Activated T-helper 1 cell treated with anti-CD3 and anti-CD28 coated beads, Interleukin-2, amount 50 U/mL, for 16 hours (primary cell): ENCODE data around the gene CSHL1.
"Not testable (repeated sequence)": the region's sequence is repeated elsewhere in the genome, so short reads cannot be mapped to it uniquely, and the experiment has no call there.

ENCODE experiments used
- DNase-seq, 2 donors: peaks; one replicate each; pipeline ENCODE4 v3.0.0-alpha.2; 2020; ENCODE audit warnings: low read depth in 1 of 2, low spot score in 1 of 2

The CSHL1 gene

DNA sequence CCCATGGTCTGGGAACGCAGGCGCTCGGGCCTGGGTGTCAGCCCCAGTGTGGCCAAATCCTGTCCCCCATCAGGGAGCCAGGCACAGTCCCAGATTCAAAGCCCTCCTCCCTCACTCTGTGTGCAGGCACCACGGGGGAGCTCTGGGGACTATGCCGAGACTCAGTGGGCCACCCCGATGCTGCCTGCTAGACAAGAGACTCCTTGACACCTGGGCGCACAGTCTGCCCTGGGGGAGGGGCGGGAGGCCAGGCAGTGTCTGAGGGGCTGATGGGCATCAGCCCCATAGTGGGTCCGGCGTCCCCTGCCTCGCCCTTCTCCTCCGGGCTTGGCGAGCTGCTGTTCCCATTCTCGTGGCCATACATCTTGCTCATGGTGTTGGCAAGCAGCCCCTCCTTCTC is 29.5 kb upstream of the CSHL1 start:
- DNase-seq, result no peak

DNA sequence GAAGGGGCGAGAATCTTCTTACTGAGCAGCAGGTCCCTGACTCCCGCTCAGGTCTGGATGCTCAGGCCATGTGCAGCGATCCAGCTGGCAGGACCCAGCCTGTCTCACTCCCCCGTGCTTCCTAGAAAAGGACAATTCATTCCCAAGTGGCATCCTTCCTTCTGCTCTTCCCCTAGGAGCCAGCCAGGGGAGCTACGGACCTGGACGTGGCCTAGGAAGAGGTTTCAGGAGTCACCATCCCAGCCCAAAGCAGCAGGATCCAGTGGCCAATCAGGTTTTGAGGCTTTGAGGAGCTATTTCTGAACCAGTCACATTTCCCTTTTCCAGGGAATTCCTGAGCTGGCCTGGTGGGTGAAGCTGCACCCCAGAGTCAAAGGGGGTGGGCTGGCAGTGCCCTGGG is 28.8 kb upstream of the CSHL1 start:
- DNase-seq, result no peak

DNA sequence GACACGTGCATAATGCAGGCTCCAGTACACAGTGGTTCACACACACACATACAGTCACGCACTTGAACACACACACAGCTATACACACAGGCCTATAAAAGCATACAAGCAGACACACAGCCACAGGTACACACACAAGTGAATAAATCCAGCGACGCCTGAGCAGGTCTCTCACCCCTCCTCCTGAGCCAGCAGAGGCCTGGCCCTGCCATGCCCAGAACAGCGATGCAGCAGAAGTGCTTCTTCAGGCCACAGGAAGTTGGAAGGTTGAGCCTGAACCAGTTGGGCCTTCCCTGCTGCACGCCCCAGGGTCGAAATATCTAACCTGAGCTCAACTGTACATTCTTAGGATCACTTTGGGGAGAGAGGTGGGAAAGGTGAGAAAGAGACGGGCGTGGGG is 28.3 kb upstream of the CSHL1 start:
- no peak for DNase-seq

DNA sequence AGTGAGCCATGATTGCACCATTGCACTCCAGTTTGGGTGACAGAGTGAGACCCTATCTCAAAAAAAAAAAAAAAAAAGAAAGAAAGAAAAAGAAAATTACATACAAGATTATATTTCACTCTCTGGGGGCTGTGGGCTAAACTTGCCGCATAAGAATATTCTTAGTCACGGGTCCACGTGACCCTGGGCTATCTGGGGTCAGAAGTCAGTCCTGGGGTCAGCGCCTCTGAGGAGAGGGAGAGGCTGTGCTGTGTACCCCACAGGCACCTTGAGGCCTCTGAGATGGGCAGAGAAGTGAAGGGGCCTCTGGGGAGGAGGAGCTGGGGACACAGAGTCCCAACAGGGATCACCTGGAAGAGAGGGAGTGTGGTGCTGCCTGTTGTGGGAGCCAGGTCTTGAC is 26.9 kb upstream of the CSHL1 start:
- no peak for DNase-seq

DNA sequence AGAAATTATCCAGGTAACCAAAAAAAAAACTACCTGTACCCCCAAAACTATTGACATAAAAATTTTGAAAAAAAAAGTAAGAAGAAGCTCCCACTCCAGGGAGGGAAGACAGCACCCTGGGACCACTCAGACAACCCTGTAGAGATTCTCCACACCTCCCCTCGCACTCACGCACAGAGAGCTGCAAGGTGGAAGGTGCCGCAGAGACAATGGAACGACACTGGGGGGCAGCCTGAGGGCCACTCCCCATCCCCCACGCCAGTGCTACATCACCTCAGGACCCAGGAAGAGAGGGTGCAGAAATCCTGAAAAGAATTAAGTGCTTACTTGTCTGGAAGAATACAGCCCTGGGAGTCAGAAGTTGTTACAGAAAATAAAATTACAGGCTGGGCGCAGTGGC is 26.3 kb upstream of the CSHL1 start:
- no peak for DNase-seq

DNA sequence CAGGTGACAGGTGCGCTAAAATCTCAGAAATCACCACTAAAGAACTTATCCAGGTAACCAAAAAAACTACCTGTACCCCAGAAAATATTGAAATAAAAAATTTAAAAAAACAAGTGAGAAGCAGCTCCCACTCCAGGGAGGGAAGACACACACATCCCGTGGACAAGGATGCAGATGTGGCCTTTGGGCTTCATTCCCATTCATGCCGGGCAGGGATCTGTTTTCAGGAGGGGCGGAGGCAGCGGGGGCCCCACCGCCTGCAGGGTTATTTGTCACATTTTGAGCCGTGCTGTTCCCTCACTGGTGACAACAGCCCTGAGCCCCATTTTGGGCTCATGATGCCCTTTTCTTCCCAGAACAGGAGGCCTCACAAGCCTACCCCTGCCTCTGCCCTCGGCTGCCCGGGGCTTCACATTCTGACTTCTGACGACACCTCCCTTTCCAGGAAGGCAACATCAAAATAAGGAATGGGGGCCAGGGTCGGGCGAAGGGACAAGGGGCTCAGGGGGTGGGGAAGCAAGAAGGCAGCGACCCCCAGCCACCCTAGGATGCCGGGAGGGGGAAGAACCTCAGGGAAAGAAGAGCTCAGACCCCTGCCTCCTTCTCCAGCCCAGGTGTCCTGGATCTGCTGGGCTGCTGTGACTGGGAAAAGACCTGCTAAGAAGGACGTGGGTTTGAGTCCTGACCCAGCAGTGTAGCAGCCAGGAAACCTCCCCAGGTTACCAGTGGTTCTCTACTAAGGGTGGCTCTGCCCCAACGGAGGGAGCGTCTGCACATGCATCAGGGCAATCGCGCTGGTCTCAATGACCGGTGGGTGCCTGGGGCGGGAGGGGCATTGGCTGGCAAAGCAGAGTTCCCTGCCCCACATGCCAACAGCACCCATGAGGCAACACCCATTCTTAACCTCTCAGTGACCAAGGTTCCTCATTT is 23.4 kb upstream of the CSHL1 start:
- no peak for DNase-seq

DNA sequence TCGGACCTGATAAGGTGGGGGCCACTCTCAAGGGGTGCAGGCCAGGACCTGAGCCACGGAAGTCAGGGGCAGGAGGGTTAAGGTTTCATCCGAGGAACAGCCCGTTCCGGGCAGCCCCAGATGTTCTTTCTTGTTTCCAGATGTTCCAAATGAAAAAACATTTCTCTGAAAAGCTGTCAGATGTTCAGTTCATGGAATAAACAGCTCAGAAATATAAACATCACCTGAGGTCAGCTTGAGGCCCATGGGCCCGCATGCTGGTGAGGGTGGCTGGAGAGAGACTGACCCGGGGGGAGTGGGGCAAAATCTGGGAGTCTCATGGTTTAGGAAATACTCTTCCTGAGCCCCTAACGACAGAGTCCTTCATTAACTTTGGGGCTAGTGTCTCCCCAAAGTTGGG is 22.5 kb upstream of the CSHL1 start:
- no peak for DNase-seq

DNA sequence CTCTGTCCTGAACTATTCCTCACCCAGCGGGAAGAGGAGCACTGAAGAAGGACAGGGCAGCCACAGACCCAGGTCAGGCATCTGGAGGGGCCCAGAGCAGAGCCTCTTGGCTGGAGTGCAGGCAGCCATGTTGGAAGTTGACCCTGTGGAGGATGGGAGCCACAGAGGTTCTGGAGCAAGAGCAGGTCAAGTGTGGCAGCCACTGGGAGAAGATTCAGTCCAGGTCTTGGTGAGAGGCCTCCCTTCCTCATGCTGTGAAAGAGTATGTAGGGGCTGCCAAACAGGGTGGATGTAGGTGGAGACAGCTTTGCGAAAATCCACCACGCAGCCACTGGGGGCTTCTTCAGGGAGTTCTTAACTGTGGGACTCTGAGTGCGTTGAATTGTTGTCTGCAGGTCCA is 21.7 kb upstream of the CSHL1 start:
- DNase-seq, result no peak

DNA sequence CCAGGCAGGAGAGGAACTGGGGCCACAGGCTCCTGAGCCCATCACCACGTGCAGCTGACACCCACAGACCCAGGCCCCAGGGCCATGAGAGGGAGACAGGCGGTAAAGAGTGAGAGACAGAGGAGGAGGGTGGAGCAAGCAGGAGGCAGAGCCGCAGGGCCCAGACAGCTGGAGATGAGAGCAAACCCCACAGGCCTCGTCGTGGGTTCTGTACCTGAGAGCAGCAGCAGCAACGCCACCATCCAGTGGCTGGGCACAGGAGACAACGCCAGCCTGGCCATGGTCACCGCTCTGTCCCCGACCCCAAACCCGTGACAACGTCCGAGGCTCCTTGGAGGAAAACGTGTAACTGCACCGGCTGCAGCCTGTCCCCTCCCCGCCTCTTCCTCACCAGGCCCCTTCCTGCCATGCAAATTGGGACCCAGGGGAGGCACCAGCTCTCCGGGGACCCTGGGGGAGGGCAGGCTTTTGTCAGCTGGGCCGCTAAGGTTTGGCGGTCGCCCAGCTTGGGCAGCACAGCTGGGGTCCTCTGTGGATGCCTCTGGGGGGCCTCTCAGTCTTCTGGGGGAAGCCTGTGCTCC is 21.0 kb upstream of the CSHL1 start, which contains the start of gene CD79B:
Gene CD79B, minus strand, starts transcription at position 351 of the 581 bp plus-strand sequence. Its CDS starts 70 bp downstream, at position 281.
- peak in 1 of 2 donors; percentile 19 for DNase-seq

DNA sequence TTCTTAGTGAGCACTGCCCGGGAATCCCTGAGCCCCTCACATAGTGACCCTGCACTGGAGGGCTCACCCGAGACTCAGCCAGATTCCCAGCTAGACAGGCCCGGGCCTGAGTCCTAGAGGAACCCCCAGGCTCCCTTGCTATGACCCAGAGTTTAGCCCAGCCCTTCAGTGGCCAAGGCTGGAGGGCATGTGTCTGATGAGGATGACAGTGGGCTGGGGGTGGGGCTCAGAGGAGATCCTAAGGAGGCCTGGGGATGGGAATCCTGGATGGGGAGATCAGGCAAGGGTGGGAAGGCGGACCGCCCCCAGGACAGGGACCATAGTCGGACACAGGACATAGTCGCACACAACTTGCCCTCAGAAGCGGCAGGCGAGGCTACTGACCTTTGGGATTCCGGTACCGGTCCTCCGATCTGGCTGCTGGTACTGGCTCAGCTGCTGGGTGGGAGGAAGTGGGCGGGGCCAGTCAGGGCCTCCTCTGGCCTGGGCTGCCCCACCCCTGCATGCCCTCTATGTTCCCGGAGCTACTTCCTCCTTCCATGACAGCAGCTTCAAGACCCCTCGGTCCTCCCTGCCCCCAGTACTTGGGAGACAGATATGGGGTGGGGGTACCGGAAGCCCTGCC is 20.0 kb upstream of the CSHL1 start:
- DNase-seq, result peak; percentile 35 to 37

DNA sequence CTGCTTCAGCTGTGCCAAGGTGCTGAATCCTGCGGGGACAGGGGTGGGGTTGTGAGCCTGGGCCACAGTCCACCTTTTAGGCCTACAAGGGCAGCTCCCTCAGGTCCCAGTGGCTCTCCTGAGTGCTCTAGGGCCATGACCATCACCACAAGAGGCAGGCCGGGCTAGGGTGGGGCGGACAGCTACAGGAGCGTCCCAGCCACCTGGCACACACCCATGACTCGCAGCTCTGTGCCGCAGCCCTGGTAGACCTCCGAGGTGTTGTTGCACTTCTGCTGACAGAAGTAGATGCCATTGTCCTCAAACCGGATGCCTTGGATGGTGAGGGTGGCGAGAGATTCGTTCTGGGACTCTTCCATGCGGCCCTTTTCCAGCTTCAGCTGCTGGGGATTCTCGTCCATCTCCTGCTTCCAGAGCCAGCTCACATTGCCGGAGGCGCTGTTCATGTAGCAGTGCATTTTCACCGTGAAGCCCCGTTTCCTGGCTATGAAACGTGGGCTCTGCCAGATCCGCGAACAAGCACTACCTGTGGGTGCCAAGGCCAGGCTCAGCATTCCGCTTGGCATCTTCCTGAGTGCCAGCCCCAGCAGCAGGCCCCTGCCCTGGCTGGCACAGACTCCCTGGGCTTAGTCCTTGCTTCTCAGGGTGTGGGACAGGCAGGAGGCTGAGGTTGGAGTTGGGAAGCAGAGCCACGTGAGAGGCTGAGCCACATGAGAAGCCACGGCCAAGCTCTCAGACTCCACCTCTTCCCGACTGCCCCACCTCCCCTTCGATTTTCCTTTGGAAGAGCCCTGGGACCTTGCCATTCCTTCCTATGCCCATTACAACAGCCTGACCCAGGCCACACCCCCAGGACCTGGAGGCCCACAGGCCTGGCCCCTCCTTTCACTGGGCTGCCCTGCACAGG is 19.1 kb upstream of the CSHL1 start:
- DNase-seq, result no peak

DNA sequence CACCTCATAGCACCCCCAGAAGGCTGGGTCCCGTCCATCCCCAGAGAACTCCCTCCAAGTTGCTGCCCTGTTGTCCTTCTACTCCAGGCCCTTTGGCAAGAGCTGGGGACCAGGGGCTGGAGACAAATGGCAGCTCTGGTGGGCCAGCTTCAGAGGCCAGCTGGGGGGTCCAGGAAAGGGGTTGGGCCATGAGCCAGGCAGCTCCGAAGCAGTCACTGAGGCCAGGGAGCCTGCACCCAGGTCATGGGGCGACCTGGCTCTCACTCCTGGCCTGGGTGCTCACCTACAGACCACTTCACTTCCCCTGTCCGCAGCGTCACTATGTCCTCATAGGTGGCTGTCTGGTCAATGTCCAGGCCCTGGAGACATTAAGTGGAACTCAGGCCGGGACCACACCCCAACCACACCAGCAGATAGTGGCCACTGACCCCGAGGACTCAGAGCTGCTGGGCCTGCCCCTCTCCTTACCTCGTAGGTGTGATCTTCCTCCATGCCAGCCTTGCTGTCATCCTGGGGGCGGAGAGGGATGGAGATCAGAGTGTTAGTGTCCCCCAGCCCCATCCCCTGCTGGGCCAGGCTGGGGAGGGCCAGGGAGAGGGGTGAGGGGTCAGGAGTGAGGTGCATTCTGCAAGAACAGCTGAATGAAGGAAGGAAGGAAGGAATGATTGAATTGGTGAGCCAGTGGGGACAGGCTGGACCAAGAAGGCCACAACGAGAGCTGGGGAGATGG is 18.1 kb upstream of the CSHL1 start:
- no peak for DNase-seq

DNA sequence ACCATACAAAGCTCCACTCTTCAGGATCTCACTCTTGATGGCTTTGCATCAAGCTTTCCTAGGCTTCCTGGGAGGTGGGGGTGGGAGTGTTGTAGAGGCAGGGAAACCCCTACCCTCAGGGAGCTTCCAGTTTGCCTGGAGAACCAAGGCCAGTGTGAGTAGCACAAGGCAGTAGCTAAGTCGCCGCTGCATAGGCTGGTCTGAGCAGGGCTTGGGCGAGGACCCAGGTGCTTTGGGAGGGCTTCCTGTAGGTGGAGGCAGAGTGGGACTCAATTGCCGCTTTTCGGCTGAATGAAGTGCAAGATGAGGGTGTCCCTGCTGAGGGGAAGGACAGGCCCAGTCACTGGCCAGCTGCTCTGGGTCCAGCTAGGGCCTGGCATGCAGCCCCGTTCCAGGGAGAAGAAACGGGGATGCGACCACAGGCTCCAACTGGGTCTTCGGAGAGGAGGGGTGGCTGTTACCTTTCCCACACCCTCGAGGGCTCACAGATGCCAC is 17.2 kb upstream of the CSHL1 start:
- DNase-seq, result no peak

DNA sequence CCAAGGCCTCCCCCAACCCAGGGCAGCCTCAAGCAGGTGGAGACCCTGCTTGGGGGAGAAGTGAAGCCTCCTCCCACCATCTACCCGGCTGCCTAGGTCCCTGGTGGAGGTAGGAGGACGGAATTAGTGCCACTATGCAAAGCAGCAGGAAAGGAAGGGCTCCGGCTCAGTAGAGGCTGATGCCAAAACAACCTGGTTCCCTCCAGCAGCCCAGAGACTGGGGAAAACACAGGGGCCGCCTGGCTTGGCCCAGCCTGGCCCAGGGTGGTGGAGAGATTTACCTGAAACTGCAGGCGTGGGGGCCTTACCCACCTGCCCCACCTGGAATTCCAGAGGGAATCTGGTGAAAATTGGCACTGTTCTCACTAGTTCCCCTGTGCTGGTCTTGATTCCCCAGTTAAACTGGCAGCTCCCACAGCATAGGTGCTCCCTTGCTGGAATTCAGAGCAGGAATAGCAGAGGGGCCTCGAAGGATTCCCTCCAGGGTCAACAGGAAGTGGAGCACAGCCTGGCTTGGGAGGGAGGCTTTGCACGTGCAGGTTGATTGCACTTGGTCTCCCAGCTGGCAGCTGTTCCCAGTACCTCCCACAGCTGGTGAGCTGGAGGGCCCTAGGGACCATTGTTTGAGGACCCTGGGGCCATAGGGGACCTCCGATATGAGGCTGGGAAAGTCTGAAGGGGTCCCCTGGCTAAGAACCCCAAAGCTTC is 16.6 kb upstream of the CSHL1 start:
- DNase-seq, result no peak

DNA sequence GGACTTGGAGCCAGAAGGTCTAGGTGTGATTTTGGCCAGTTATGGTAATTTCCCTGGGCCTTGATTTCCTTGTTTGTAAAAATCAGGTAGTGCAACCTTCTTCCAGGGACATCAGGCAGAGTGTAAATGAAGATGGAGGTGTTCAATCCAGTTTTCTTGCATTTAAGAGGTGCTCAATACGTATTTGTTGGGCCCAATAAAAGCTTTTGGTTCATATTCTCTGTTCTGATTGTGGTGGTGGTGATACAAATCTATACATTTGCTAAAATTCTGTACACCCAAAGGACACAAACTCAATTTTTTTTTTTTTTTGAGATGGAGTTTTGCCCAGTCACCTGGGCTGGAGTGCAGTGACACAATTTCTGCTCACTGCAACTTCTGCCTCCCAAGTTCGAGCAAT is 15.1 kb upstream of the CSHL1 start:
- no peak for DNase-seq

DNA sequence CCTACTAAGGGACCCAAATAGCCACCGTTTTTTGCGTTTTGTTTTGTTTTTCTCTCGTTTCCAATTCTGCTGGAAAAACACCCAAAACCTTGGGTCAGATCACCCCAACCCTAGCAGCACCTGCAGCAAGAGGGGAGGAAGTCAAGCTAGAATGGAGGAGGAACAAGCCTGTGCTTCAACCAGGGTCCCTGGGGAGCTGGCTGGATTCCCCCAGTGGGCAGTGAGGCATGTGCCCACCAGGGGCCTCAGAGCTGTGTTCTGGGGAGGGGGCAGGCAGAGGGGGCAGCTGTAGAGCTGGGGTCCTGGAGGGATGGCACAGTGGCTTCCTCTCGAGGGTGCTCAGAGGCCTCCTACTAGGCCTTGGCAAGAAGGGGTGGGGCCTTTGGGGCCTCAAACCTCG is 14.6 kb upstream of the CSHL1 start:
- no peak for DNase-seq

DNA sequence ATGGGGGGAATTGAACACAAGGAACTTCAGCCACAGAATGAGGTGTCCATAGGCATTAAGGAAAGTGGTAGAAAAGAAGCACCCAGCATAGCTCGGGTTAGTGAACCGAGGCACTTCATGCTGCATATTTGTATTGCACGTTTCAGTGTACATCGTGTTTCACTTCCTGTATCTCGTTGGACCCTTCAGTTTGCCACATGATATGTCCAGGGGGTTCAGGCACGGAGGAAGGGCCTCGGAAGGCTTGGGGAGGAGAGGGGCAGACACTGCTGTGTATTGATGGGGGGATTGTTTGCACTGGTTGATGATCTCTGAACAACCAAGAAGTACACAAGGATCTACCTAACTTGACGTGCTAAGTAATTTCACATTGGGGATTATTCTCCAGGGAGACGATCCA is 11.3 kb upstream of the CSHL1 start:
- DNase-seq, result not testable (repeated sequence)

DNA sequence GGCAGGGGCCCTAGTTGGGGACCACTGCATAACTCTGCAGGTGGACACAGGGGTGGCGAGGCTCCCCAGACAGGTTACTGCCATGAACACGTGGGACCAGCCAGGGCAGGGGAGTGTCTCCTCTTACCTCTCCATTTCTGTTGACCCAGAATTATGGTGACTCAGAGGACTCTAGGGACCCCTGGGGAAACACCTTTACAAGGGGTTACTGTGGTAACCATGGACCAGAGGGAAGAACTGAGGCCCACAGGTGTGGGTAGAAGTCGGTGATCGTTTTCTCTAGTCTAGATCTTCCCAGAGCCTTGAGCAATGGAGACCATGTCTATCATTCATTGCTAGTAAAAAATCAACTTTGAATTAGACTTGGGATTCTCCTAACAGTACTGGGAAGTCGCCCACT is 9.7 kb upstream of the CSHL1 start:
- not testable (repeated sequence) for DNase-seq

DNA sequence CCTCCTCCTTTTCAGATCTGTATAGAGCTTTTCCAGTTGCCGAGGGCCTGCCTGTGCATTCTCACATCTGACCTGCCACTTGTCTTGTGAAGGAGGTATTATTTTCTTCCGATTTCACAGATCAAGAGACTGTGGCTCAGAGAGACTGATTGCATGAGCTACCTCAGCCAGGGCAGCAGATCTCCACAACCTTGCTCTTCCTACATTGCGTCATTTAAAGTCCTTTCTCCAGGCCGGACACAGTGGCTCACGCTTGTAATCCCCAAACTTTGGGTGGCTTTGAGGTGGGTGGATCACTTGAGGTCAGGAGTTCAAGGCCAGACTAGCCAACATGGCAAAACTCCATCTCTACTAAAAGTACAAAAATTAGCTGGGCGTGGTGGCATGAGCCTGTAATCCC is 9.0 kb upstream of the CSHL1 start:
- DNase-seq, result not testable (repeated sequence)

DNA sequence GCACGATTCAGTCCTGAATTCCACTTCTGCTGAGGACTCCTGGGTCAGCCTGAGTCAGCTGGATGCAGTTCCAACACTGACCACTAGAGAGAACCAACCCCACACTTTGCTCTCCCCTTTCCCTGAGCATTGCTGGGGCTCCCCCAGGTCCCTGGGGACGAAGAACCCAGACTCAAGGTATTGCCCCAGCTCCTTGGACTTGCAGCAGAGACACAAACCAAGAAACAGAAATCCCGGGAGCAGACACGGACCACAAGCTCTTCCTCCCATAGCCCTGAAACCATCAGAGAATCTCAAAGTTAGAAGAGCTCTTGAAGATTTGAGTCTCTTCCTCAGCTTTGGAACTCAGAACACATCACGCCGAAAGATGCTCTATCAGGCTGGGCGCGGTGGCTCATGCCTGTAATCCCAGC is 8.3 kb upstream of the CSHL1 start:
- peak; percentile 44 to 55 for DNase-seq
